ENCODE data around the gene ESAM.
A peak's percentile ranks its signal among the peaks of the same experiment; 100 is the strongest.
"Not testable (repeated sequence)": the region's sequence is repeated elsewhere in the genome, so short reads cannot be mapped to it uniquely, and the experiment has no call there.

The ESAM gene

GRCh38 chr11:124776865-124777645 is 15.0 kb upstream of the ESAM start:
- no peak for DNase-seq
- intact Hi-C loops (cut with DNase I) = no loop called here

GRCh38 chr11:124770959-124771358 is 8.9 kb upstream of the ESAM start:
- intact Hi-C loops (cut with DNase I); DNase-seq: not testable (repeated sequence)

GRCh38 chr11:124769806-124770774 is 8.0 kb upstream of the ESAM start:
- DNase-seq = no peak
- intact Hi-C loops (cut with DNase I) = loop anchor here (10.0 kb wide), 1 partner anchor 365 kb away; no protein-coding TSS in a partner anchor

GRCh38 chr11:124768914-124769313 is 6.8 kb upstream of the ESAM start:
- intact Hi-C loops (cut with DNase I) = loop anchor here (10.0 kb wide), 1 partner anchor 364 kb away; no protein-coding TSS in a partner anchor
- DNase-seq = no peak

- DNase-seq = no peak
- intact Hi-C loops (cut with DNase I) = loop anchor here (10.0 kb wide), 1 partner anchor 361 kb away; no protein-coding TSS in a partner anchor
These were observed 4.1 kb upstream of the ESAM start for GRCh38 chr11:124766156-124766555.

GRCh38 chr11:124763156-124763947 is 1.3 kb upstream of the ESAM start:
- intact Hi-C loops (cut with DNase I) = loop anchor here (1.0 to 10.0 kb wide), 4 partner anchors 74 to 359 kb away; no protein-coding TSS in a partner anchor
- DNase-seq = peak; percentile 58 to 96 (median 81)

GRCh38 chr11:124762624-124763155 is 600 bp upstream of the ESAM start:
- intact Hi-C loops (cut with DNase I) = loop anchor here (1.0 to 10.0 kb wide), 4 partner anchors 75 to 358 kb away; no protein-coding TSS in a partner anchor
- peak in 2 of 10 donors; percentile 67 to 82 for DNase-seq

- peak in 1 of 10 donors; percentile 37 for DNase-seq
- intact Hi-C loops (cut with DNase I) = loop anchor here (5.0 to 10.0 kb wide), 2 partner anchors 76 to 357 kb away; no protein-coding TSS in a partner anchor
These were observed 587 bp downstream of the ESAM start for GRCh38 chr11:124761301-124762104.

- DNase-seq = no peak
- intact Hi-C loops (cut with DNase I) = loop anchor here (5.0 to 10.0 kb wide), 2 partner anchors 76 to 356 kb away; no protein-coding TSS in a partner anchor
These were observed 1.3 kb downstream of the ESAM start for GRCh38 chr11:124760806-124761205.

GRCh38 chr11:124760205-124760652 is 1.9 kb downstream of the ESAM start:
- no peak for DNase-seq
- intact Hi-C loops (cut with DNase I) = loop anchor here (5.0 to 10.0 kb wide), 2 partner anchors 77 to 355 kb away; no protein-coding TSS in a partner anchor

GRCh38 chr11:124759266-124760204 is 2.6 kb downstream of the ESAM start:
- DNase-seq = peak in 1 of 10 donors; percentile 78
- intact Hi-C loops (cut with DNase I) = loop anchor here (5.0 to 10.0 kb wide), 2 partner anchors 78 to 355 kb away; no protein-coding TSS in a partner anchor

- intact Hi-C loops (cut with DNase I) = no loop called here
- peak; percentile 64 to 96 (median 76) for DNase-seq
These were observed 3.5 kb downstream of the ESAM start for GRCh38 chr11:124758355-124759265.

GRCh38 chr11:124757320-124757719 is 4.8 kb downstream of the ESAM start:
- intact Hi-C loops (cut with DNase I) = no loop called here
- no peak for DNase-seq

GRCh38 chr11:124756753-124757227 is 5.3 kb downstream of the ESAM start:
- intact Hi-C loops (cut with DNase I) = no loop called here
- DNase-seq = no peak

- no peak for DNase-seq
These were observed 5.9 kb downstream of the ESAM start for GRCh38 chr11:124756033-124756752.

GRCh38 chr11:124754710-124755109 is 7.4 kb downstream of the ESAM start:
- intact Hi-C loops (cut with DNase I) = no loop called here
- no peak for DNase-seq

More at GRCh38 chr11:124756033-124756752, 5.9 kb downstream of the ESAM start:
- intact Hi-C loops (cut with DNase I) = no loop called here

All from posterior cingulate gyrus (tissue), 11 donors.